Measurements from ENCODE around the gene SHCBP1.

DNA sequence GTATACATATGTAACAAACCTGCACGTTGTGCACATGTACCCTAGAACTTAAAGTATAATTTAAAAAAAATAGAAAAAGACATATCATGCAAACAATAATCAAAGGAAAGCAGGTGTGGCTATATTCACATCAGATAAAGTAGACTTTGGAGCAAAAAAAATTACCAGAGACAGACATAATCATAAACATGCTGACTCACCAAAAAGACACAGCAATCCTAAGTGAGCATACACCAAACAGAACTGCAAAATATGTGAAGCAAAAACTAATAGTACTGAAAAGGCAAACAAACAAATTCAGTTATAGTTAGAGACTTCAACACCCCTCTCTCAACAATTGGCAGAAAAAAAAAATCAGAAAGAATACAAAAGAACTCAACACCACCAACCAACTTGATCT is 29.9 kb downstream of the SHCBP1 start:
- TF ChIP-seq, protein P1, sequence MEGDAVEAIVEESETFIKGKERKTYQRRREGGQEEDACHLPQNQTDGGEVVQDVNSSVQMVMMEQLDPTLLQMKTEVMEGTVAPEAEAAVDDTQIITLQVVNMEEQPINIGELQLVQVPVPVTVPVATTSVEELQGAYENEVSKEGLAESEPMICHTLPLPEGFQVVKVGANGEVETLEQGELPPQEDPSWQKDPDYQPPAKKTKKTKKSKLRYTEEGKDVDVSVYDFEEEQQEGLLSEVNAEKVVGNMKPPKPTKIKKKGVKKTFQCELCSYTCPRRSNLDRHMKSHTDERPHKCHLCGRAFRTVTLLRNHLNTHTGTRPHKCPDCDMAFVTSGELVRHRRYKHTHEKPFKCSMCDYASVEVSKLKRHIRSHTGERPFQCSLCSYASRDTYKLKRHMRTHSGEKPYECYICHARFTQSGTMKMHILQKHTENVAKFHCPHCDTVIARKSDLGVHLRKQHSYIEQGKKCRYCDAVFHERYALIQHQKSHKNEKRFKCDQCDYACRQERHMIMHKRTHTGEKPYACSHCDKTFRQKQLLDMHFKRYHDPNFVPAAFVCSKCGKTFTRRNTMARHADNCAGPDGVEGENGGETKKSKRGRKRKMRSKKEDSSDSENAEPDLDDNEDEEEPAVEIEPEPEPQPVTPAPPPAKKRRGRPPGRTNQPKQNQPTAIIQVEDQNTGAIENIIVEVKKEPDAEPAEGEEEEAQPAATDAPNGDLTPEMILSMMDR (conservative IDR thresholded peaks at IDR 0.05; ENCODE audit: low read depth in 2 of 2) = no peak
- TF ChIP-seq EZH2 (IDR thresholded peaks at IDR 0.05; ENCODE audit: low read depth, unreplicated experiment) (no peak), EZH2phosphoT487 (IDR thresholded peaks at IDR 0.05; ENCODE audit: unreplicated experiment) (no peak), POLR2AphosphoS5 (IDR thresholded peaks at IDR 0.05; ENCODE audit: low read depth) (no peak), STAT1 (IDR thresholded peaks at IDR 0.05; ENCODE audit: unreplicated experiment) (no peak), JUNB (IDR thresholded peaks at IDR 0.05; ENCODE audit: unreplicated experiment) (no peak), CREB1 (CRISPR knock-in tag; IDR thresholded peaks at IDR 0.05; ENCODE audit: low read depth) (no peak), ZNF114 (CRISPR knock-in tag; IDR thresholded peaks at IDR 0.05) (no peak), ZNF331 (CRISPR knock-in tag; IDR thresholded peaks at IDR 0.05; ENCODE audit: low read depth) (no peak), NANOG (IDR thresholded peaks at IDR 0.05; ENCODE audit: borderline replicate concordance) (no peak)
- TF ChIP-seq, protein P2, sequence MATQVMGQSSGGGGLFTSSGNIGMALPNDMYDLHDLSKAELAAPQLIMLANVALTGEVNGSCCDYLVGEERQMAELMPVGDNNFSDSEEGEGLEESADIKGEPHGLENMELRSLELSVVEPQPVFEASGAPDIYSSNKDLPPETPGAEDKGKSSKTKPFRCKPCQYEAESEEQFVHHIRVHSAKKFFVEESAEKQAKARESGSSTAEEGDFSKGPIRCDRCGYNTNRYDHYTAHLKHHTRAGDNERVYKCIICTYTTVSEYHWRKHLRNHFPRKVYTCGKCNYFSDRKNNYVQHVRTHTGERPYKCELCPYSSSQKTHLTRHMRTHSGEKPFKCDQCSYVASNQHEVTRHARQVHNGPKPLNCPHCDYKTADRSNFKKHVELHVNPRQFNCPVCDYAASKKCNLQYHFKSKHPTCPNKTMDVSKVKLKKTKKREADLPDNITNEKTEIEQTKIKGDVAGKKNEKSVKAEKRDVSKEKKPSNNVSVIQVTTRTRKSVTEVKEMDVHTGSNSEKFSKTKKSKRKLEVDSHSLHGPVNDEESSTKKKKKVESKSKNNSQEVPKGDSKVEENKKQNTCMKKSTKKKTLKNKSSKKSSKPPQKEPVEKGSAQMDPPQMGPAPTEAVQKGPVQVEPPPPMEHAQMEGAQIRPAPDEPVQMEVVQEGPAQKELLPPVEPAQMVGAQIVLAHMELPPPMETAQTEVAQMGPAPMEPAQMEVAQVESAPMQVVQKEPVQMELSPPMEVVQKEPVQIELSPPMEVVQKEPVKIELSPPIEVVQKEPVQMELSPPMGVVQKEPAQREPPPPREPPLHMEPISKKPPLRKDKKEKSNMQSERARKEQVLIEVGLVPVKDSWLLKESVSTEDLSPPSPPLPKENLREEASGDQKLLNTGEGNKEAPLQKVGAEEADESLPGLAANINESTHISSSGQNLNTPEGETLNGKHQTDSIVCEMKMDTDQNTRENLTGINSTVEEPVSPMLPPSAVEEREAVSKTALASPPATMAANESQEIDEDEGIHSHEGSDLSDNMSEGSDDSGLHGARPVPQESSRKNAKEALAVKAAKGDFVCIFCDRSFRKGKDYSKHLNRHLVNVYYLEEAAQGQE (IDR thresholded peaks at IDR 0.05; ENCODE audit: unreplicated experiment) = no peak
- TF ChIP-seq, protein P3, sequence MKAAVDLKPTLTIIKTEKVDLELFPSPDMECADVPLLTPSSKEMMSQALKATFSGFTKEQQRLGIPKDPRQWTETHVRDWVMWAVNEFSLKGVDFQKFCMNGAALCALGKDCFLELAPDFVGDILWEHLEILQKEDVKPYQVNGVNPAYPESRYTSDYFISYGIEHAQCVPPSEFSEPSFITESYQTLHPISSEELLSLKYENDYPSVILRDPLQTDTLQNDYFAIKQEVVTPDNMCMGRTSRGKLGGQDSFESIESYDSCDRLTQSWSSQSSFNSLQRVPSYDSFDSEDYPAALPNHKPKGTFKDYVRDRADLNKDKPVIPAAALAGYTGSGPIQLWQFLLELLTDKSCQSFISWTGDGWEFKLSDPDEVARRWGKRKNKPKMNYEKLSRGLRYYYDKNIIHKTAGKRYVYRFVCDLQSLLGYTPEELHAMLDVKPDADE (IDR thresholded peaks at IDR 0.05) = no peak
- TF ChIP-seq, protein P4, sequence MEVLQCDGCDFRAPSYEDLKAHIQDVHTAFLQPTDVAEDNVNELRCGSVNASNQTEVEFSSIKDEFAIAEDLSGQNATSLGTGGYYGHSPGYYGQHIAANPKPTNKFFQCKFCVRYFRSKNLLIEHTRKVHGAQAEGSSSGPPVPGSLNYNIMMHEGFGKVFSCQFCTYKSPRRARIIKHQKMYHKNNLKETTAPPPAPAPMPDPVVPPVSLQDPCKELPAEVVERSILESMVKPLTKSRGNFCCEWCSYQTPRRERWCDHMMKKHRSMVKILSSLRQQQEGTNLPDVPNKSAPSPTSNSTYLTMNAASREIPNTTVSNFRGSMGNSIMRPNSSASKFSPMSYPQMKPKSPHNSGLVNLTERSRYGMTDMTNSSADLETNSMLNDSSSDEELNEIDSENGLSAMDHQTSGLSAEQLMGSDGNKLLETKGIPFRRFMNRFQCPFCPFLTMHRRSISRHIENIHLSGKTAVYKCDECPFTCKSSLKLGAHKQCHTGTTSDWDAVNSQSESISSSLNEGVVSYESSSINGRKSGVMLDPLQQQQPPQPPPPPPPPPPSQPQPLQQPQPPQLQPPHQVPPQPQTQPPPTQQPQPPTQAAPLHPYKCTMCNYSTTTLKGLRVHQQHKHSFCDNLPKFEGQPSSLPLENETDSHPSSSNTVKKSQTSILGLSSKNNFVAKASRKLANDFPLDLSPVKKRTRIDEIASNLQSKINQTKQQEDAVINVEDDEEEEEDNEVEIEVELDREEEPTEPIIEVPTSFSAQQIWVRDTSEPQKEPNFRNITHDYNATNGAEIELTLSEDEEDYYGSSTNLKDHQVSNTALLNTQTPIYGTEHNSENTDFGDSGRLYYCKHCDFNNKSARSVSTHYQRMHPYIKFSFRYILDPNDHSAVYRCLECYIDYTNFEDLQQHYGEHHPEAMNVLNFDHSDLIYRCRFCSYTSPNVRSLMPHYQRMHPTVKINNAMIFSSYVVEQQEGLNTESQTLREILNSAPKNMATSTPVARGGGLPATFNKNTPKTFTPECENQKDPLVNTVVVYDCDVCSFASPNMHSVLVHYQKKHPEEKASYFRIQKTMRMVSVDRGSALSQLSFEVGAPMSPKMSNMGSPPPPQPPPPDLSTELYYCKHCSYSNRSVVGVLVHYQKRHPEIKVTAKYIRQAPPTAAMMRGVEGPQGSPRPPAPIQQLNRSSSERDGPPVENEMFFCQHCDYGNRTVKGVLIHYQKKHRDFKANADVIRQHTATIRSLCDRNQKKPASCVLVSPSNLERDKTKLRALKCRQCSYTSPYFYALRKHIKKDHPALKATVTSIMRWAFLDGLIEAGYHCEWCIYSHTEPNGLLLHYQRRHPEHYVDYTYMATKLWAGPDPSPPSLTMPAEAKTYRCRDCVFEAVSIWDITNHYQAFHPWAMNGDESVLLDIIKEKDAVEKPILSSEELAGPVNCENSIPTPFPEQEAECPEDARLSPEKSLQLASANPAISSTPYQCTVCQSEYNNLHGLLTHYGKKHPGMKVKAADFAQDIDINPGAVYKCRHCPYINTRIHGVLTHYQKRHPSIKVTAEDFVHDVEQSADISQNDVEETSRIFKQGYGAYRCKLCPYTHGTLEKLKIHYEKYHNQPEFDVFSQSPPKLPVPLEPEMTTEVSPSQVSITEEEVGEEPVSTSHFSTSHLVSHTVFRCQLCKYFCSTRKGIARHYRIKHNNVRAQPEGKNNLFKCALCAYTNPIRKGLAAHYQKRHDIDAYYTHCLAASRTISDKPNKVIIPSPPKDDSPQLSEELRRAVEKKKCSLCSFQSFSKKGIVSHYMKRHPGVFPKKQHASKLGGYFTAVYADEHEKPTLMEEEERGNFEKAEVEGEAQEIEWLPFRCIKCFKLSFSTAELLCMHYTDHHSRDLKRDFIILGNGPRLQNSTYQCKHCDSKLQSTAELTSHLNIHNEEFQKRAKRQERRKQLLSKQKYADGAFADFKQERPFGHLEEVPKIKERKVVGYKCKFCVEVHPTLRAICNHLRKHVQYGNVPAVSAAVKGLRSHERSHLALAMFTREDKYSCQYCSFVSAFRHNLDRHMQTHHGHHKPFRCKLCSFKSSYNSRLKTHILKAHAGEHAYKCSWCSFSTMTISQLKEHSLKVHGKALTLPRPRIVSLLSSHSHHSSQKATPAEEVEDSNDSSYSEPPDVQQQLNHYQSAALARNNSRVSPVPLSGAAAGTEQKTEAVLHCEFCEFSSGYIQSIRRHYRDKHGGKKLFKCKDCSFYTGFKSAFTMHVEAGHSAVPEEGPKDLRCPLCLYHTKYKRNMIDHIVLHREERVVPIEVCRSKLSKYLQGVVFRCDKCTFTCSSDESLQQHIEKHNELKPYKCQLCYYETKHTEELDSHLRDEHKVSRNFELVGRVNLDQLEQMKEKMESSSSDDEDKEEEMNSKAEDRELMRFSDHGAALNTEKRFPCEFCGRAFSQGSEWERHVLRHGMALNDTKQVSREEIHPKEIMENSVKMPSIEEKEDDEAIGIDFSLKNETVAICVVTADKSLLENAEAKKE (CRISPR knock-in tag; IDR thresholded peaks at IDR 0.05) = no peak
